Measurements from ENCODE around the gene CRB2.

Gene CRB2

DNA sequence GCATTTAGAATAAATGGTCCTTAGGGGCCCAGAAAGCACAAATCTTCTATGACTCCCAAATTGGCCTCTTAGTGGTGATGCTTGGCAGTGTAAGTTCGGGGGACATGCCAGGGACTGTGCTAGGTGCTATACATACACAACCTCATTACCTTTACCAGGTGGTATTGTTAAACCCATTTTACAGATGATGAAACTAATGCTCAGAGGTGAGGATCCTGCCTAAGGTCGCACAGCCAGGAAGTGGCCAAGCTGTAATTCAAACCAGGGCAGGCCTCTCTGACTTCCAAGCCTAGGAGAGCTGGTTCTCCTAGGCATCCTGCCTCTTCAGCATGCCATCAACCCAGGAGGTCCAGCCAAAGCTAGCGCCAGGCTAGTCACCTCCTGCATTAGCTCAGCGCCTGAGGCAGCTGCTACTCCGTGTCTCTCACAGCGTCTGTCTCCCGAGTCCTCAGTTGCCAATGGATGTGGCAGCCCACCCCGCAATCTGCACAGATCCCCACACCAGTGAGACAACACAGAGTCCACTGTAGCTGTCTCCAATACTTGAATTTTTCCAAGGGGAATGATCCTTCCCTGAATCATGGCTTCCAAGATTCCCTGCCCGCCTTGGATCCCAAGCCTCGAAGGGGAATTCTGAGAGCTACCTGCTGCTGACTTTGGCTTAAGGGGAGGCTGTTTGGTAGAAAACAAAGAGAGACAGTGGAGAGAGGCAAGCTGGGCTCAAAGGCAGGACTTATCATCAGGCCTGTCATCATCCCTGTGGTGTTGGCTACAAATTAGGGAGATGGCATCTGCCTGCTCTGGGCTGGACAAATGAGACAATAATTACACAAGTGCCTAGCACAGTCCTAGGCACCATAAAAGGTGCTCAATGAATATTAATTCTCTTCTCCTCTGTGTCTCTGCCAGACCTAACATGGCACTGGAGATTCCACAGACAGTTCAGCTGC is 52.6 kb downstream of the CRB2 start:
- ATAC-seq: no peak

DNA sequence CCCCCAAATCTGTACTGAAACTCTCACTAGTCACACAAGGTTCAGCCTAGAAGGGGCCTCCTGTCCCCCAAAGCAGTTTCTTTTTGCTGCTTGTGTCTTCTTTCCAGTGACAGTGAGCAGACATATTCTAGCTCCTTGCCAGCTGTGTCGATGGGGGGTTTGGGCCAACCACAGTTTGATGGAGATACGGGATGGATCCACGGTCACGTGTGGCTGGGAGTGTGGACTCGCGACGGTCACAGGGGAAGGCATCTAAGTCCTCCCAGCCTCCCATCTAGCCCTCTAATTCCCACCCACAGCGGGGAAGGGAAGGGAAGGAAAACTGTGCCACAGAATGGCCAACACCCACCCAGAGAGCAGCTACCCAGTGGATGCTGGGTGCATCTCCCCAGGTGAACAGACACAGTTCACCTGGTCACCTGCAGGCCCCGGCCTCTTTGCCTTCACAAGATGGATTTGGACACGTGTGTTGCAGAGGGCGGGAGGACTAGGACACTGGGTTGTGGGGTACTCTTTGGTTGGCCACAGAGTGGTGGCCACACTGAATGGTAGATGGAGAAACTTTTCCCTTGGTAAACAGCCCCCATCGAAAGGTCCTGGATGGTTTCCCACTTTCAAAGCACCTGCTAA is 54.4 kb downstream of the CRB2 start:
- no peak for ATAC-seq

DNA sequence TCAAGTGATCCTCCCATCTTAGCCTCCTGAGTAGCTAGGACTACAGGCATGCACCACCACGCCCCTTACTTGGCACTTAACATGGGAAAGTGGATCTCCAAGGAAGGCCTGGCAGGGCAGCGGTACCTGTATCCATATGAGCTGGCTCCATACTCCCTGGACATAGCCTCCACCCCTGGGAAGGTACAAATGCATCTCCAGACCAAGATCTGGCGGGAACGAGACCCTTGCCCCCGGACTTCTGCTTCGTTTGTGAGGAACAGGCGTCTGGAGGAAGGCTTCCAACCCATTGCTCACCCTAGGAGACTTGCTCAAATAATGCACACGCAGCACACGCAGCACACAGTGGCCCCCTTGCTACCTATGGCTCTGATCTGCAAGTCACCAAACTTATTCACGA is 55.2 kb downstream of the CRB2 start:
- no peak for ATAC-seq

DNA sequence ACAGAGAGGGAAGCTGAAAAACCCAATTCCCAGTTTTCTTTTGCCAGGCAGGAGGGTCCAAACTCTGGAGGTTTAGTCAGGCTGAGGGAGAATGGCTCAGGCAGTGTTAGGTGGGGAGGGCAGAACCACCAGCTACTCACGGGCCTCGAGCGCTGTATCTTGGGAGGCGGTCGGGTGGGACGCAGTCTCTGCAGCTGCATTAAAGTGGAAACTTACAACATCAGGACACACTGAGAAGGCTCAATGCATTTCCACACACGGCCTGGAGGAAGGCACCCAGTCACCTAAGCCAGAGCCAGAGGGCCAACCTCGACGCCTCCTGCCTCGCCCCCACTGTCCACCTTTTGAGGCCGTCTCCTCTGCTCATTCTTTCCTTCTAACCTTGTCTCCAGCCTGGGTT is 55.6 kb downstream of the CRB2 start:
- no peak for ATAC-seq

GRCh38 chr9:123412171-123412820 is 56.3 kb downstream of the CRB2 start:
- ATAC-seq: no peak

DNA sequence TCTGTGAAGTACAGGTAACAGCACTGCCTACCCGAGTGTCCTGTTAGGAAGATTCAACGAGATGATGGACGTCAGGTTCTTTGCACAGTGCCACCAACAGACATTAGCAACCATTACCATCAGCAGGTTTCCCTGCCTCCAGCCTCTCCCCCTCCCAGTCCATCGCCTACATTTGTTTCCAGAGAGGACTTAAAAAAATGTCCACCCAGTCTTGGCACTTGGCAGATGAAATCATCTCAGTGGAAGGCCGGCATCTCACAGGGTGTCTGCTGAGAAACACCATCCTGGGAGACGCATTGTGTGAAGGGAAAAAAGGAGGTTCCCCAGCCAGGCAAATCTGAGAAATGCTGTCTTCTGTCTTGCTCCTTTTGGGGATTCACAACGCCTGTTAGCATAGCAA is 58.2 kb downstream of the CRB2 start:
- no peak for ATAC-seq

GRCh38 chr9:123414936-123415930 is 59.2 kb downstream of the CRB2 start:
- no peak for ATAC-seq

DNA sequence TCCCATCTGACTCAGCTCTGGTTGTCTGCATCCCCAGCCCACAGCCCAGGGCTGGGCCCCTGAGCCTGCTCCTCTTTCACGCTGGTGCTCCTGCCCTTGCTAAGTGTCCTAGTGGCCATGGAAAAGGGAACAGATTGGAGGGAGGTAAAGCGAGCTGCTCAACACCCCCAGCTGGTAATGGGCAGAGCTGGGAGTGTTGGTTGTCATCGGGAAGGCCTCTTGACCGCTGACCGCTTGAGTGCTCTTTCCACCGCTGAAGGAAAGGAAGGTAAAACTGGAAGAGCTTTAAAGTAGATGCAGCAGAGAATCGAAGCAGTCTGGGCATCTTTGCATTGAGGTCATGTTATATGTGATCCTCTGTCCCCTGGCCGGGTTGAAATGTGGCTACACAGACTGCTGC is 60.2 kb downstream of the CRB2 start:
- no peak for ATAC-seq

DNA sequence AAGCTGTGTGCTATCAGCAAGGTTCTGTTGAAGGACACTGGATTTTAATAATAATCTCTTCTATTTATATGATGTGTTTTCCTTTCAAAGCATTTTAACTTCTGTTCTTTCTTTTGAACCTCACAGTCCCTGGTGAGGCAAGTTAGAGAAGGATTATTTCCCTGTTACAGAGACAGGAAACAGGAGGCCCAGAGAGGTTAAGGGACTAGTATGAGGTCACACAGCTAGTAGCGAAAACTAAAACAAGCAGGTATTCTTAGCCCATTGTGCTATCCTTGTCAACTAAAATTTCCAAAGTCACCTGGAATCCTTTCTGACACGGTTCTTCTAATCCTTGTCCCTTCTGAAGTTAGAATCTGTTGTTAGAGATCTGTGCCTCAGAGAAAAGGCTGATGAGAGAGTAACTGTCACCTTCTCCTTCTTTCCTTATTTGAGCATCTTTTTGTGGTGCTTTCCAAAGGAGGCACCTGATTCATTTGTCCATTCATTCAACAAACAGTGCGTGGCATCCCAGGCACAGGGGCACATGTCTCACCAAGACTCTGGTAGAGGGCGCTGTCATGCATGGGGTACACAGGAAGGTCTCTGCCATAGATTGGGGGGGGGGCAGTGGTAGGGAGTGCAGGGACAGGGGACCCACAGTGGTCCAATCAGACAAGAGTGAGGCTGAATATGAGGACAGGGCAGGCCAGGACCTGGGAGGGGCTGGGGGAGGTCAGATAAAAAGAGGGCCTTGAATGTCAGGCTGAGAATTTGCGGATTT is 61.5 kb downstream of the CRB2 start:
- no peak for ATAC-seq

GRCh38 chr9:123418052-123418430 is 62.0 kb downstream of the CRB2 start:
- ATAC-seq: no peak

DNA sequence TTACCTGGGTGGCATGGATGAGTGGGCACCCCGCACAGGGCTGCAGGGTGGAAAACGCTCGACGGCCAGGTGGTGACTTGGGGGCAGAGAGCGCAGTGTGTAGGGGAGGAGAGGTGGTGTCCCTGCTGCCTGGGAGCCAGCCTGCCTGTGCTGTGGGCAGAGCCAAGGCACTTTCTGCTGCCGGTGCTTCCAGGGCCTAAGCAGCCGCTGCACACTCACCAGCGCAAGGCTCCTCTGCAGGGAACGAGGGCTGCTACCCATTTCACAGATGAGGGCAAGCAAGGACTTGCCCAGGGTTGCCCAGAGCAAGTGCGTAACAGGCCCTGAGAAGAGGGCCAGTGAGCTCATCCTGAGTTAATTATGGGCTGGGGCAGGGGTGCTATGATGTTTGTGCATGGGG is 62.5 kb downstream of the CRB2 start:
- ATAC-seq: no peak

- ATAC-seq: no peak
Measured at GRCh38 chr9:123419091-123419490, 63.1 kb downstream of the CRB2 start.

DNA sequence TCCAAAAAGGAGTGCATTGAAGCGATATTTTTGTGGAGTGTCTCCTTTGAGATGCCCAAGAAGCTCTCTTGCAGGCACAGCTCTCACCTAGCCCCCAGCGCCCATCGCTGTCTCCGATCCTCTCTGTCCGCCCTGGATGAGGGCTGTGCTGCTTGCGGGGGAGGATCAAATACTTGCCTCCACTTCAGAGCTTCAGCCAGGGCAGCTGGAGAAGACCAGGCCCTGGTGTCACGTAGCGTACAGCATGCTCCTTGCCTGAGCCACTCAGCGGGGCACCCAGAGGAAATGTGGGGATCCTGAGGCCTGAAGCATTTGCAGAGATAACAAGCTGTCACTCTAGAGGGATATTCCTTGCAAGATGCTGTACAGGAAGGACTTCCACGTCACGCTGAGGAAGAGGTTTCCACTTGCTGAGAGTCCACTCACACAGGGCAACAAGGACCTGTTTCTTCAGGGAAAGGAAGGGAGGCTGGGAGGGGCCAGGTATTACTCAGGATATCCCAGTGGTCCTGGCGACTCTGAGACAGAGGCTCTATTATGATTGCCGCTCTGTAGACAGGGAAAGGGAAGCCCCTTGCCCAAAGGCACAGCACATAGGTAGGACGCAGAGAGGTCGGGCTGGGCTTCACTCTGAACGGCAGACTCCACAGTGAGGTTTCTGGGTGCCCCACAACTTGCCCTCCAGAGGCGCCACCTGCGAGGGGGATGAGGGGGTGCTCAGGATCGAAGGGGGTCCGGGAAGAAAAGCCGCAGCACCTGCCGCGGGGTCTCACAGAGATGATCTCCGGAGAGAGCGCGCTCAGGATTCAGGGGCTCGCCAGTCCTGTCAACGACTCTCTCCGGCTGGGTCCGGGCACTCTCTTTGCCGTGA is 64.0 kb downstream of the CRB2 start:
- no peak for ATAC-seq

- no peak for ATAC-seq
Measured at GRCh38 chr9:123420592-123421111, 64.7 kb downstream of the CRB2 start.

GRCh38 chr9:123421186-123421585 is 65.2 kb downstream of the CRB2 start:
- no peak for ATAC-seq

DNA sequence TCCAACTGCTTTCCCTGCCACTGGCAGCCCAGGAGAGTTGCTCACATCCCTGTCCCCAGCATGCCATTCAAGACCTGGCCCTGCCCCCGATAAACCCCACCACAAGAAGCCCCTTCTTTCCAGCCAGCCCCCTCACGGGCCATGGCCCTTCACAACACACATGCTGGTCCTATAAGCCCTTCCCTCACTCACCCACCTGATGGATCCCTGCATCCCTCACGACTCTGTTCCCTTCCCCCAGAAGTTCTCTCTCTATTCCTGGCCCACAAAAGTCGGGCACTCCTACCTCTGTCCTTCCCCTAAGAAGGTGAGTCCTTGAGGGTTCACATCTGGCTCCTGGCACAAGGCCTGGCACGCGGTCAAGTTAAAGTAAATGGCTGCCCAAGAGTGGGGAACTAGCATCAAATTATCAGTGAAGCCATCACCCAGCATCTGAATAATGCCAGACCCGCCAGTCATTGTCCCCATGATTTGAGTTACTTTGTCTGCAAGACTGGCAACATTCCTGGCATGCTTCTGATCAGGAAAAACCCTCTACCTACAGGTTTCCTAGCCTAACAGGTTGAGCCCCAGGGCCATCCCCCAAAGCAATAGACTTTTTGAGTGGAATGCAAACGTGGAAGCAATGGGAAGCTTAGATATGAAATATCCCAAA is 65.9 kb downstream of the CRB2 start:
- ATAC-seq: no peak

GRCh38 chr9:123422635-123423310 is 66.8 kb downstream of the CRB2 start:
- ATAC-seq: no peak

- ATAC-seq: no peak
Measured at GRCh38 chr9:123423311-123423640, 67.3 kb downstream of the CRB2 start.

DNA sequence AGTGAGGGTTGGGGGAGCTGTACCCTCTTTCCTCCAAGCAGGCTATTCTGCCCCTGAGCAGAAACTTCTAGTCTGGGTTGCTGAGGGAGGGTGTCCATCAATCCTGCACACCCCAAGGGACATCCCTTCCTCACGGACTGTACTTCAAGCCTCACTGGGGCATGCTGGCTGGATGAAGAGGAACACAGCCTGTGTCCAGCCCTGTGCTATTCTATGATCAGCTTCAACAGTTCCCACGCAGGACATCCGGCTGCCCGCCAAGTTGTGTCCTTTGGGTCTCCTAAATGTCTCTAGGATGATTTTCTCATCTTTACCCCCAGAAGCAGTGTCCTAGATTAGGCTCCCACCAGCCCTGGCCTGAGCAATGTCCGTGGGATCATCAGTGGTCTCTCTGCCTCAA is 68.1 kb downstream of the CRB2 start:
- ATAC-seq: no peak
